HEK293 (cell line): ENCODE measurements around the gene PRPH.

Experiments used
- CTCF ChIA-PET: fragments of 350-600 bp; formaldehyde crosslinking; extraction: SDS; loops from one replicate; lab custom pipeline; 2021; ENCODE audit warnings: antibody characterized with exemption; lab: Yijun Ruan, JAX
- POLR2A ChIA-PET: fragments of 300-600 bp; formaldehyde crosslinking; extraction: SDS; loops from one replicate; lab custom pipeline; 2020; ENCODE audit warnings: antibody characterized with exemption, inconsistent platforms; lab: Yijun Ruan, JAX
- H3K27ac ChIP-seq: fragments of 200-500 bp; sonication (Bioruptor generic); 2 replicates; pipeline ENCODE4 v1.5.1; 2014; ENCODE audit warnings: low read depth, low read length, control low read depth, inconsistent platforms; ENCODE audit errors: extremely low read depth
- H3K36me3 ChIP-seq, 2 experiments: fragments of 200-500 bp in 1 of 2; sonication (Bioruptor generic) in 1 of 2; 1 replicate in 1 of 2; 2 replicates in 1 of 2; pipeline ENCODE4 v1.5.1; 2014 to 2017; ENCODE audit warnings: inconsistent platforms in 2 of 2, low read length in 2 of 2; ENCODE audit not compliant: control insufficient read depth in 2 of 2, insufficient read depth in 1 of 2
- H3K4me1 ChIP-seq: fragments of 200-500 bp; sonication (Bioruptor generic); 2 replicates; pipeline ENCODE4 v1.5.1; 2014; ENCODE audit warnings: mild to moderate bottlenecking, low read length, inconsistent platforms; ENCODE audit not compliant: control insufficient read depth, insufficient read depth
- H3K4me3 ChIP-seq: 2 replicates; pipeline ENCODE4 v1.5.1; 2011; ENCODE audit warnings: low read depth, mild to moderate bottlenecking, control low read depth, low read length, moderate library complexity
- H3K9me3 ChIP-seq: fragments of 200-500 bp; sonication (Bioruptor generic); 2 replicates; pipeline ENCODE4 v1.5.1; 2014; ENCODE audit warnings: low read depth, low read length, inconsistent platforms; ENCODE audit not compliant: control insufficient read depth, insufficient read depth
- EGR2 ChIP-seq: fragments of 450-650 bp; formaldehyde crosslinking; IDR thresholded peaks from 2 replicates; pipeline ENCODE4 v1.5.1; 2016; ENCODE audit warnings: low read depth, missing biosample characterization, missing genetic modification characterization
- FEZF1 ChIP-seq: fragments of 450-650 bp; formaldehyde crosslinking; IDR thresholded peaks from 2 replicates; pipeline ENCODE4 v1.5.1; 2016; ENCODE audit warnings: missing biosample characterization, missing genetic modification characterization
- GLIS2 ChIP-seq: fragments of 450-650 bp; formaldehyde crosslinking; IDR thresholded peaks from 2 replicates; pipeline ENCODE4 v1.5.1; 2016; ENCODE audit warnings: missing biosample characterization, missing genetic modification characterization
- KLF8 ChIP-seq: fragments of 450-650 bp; formaldehyde crosslinking; IDR thresholded peaks from 2 replicates; pipeline ENCODE4 v1.5.1; 2016; ENCODE audit warnings: missing biosample characterization, missing genetic modification characterization
- MZF1 ChIP-seq: fragments of 450-650 bp; formaldehyde crosslinking; IDR thresholded peaks from 2 replicates; pipeline ENCODE4 v1.5.1; 2017; ENCODE audit warnings: missing biosample characterization, missing genetic modification characterization, borderline replicate concordance
- SALL2 ChIP-seq: fragments of 450-650 bp; formaldehyde crosslinking; IDR thresholded peaks from 2 replicates; pipeline ENCODE4 v1.5.0; 2017; ENCODE audit warnings: missing biosample characterization, mild to moderate bottlenecking, missing genetic modification characterization, borderline replicate concordance
- WT1 ChIP-seq: fragments of 450-650 bp; formaldehyde crosslinking; IDR thresholded peaks from 2 replicates; pipeline ENCODE4 v1.5.1; 2016; ENCODE audit warnings: missing biosample characterization, missing genetic modification characterization
- ZBTB1 ChIP-seq: fragments of 450-650 bp; formaldehyde crosslinking; IDR thresholded peaks from 2 replicates; pipeline ENCODE4 v1.5.1; 2016; ENCODE audit warnings: missing biosample characterization, missing genetic modification characterization
- ZFP37 ChIP-seq: fragments of 450-650 bp; formaldehyde crosslinking; IDR thresholded peaks from 2 replicates; pipeline ENCODE4 v1.5.1; 2016; ENCODE audit warnings: missing biosample characterization, missing genetic modification characterization
- ZNF114 ChIP-seq: fragments of 450-650 bp; formaldehyde crosslinking; IDR thresholded peaks from 2 replicates; pipeline ENCODE4 v1.5.0; 2017; ENCODE audit warnings: missing biosample characterization, missing genetic modification characterization
- ZNF121 ChIP-seq: fragments of 450-650 bp; formaldehyde crosslinking; IDR thresholded peaks from 2 replicates; pipeline ENCODE4 v1.5.1; 2016; ENCODE audit warnings: missing biosample characterization, missing genetic modification characterization
- ZNF155 ChIP-seq: fragments of 450-650 bp; formaldehyde crosslinking; IDR thresholded peaks from 2 replicates; pipeline ENCODE4 v1.5.1; 2016; ENCODE audit warnings: missing biosample characterization, missing genetic modification characterization
- ZNF221 ChIP-seq: fragments of 450-650 bp; formaldehyde crosslinking; IDR thresholded peaks from 2 replicates; pipeline ENCODE4 v1.5.1; 2017; ENCODE audit warnings: missing biosample characterization, missing genetic modification characterization, borderline replicate concordance
- ZNF391 ChIP-seq: fragments of 450-650 bp; formaldehyde crosslinking; IDR thresholded peaks from 2 replicates; pipeline ENCODE4 v1.5.1; 2016; ENCODE audit warnings: low read depth, missing biosample characterization, missing genetic modification characterization, borderline replicate concordance
- ZNF394 ChIP-seq: fragments of 450-650 bp; formaldehyde crosslinking; IDR thresholded peaks from 2 replicates; pipeline ENCODE4 v1.5.1; 2016; ENCODE audit warnings: missing biosample characterization, missing genetic modification characterization, mild to moderate bottlenecking, moderate library complexity, borderline replicate concordance
- ZNF423 ChIP-seq: fragments of 450-650 bp; formaldehyde crosslinking; IDR thresholded peaks from 2 replicates; pipeline ENCODE4 v1.5.1; 2016; ENCODE audit warnings: missing biosample characterization, missing genetic modification characterization
- ZNF529 ChIP-seq: fragments of 450-650 bp; formaldehyde crosslinking; IDR thresholded peaks from 2 replicates; pipeline ENCODE4 v1.5.1; 2017; ENCODE audit warnings: missing genetic modification characterization, missing biosample characterization; ENCODE audit not compliant: insufficient replicate concordance
- ZNF530 ChIP-seq: fragments of 450-650 bp; formaldehyde crosslinking; IDR thresholded peaks from 2 replicates; pipeline ENCODE4 v1.5.1; 2016; ENCODE audit warnings: low read depth, missing biosample characterization, missing genetic modification characterization
- ZNF610 ChIP-seq: fragments of 450-650 bp; formaldehyde crosslinking; IDR thresholded peaks from 2 replicates; pipeline ENCODE4 v1.5.1; 2016; ENCODE audit warnings: missing biosample characterization, missing genetic modification characterization, borderline replicate concordance
- ZNF670 ChIP-seq: fragments of 450-650 bp; formaldehyde crosslinking; IDR thresholded peaks from 2 replicates; pipeline ENCODE4 v1.5.1; 2016; ENCODE audit warnings: missing biosample characterization, missing genetic modification characterization, low read depth
- ZNF677 ChIP-seq: fragments of 450-650 bp; IDR thresholded peaks from 2 replicates; pipeline ENCODE4 v1.5.0; 2018; ENCODE audit warnings: missing biosample characterization, mild to moderate bottlenecking, missing genetic modification characterization, moderate library complexity
- ZNF792 ChIP-seq: fragments of 450-650 bp; formaldehyde crosslinking; IDR thresholded peaks from 2 replicates; pipeline ENCODE4 v1.5.1; 2016; ENCODE audit warnings: missing biosample characterization, missing genetic modification characterization
- TF ChIP-seq, protein P1 (sequence below): fragments of 450-650 bp; formaldehyde crosslinking; IDR thresholded peaks from 2 replicates; pipeline ENCODE4 v1.5.1; 2016; ENCODE audit warnings: missing biosample characterization, missing genetic modification characterization
- TF ChIP-seq, protein P2 (sequence below): fragments of 450-650 bp; formaldehyde crosslinking; IDR thresholded peaks from 2 replicates; pipeline ENCODE4 v1.5.1; 2016; ENCODE audit warnings: missing biosample characterization, missing genetic modification characterization
- TF ChIP-seq, protein P3 (sequence below): fragments of 450-650 bp; formaldehyde crosslinking; IDR thresholded peaks from 2 replicates; pipeline ENCODE4 v1.5.1; 2016; ENCODE audit warnings: missing biosample characterization, missing genetic modification characterization
- TF ChIP-seq, protein P4 (sequence below): fragments of 450-650 bp; formaldehyde crosslinking; optimal IDR thresholded peaks from 2 replicates; pipeline ENCODE3; 2016; ENCODE audit warnings: missing biosample characterization, mild to moderate bottlenecking, missing genetic modification characterization
- TF ChIP-seq, protein P5 (sequence below): fragments of 450-650 bp; formaldehyde crosslinking; IDR thresholded peaks from 2 replicates; pipeline ENCODE4 v1.5.1; 2016; ENCODE audit warnings: missing biosample characterization, missing genetic modification characterization
- TF ChIP-seq, protein P6 (sequence below): fragments of 450-650 bp; formaldehyde crosslinking; IDR thresholded peaks from 2 replicates; pipeline ENCODE4 v1.5.1; 2017; ENCODE audit warnings: missing biosample characterization, missing genetic modification characterization

Gene PRPH

DNA sequence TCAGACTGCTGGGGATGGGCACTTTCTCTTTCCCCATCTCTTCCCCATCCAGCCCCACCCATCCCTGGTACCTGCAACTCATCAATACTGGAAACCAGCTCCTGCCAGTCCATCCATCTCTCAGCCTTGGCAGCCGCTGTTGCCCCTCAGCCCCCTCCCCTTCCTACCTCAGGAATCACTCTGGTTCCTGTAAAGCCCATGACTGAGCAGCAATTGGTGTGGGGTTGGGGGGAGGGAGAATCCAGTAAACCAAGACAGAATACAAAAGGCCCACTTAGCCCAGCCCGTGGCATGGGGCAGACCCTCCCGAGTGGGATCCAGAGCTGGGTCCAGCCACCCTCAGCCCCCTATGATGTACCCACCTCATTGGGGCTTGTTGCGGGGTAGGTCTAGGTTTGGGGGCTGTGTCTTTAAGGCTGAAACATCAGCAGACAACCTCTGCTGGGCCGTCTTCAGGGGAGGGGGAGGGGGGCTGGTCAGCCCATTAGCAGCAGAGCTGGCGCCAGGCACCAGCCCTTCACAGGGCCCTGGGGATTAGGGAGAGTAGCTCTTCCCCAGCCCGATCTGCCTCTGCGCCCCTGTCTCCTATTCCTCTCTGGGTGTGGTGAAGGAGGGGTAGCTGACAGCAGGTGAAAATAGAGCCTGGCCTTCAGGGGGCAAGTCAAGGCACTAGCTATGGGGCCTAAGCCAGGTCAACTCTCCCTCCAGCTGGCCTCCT, 702 bp upstream of the PRPH start:
- peaks cover 0 to 9% of the 10 kb centered on the region in 2 experiments; a peak in 1 of 3 replicates for H3K36me3 ChIP-seq
- H3K4me1 ChIP-seq = peaks cover 8% of the 10 kb centered on the region
- CTCF ChIA-PET = interaction anchor here (0.5 to 10.2 kb wide), 17 partner anchors 9 to 263 kb away, joined by 3 to 208 read pairs (median 7); partner anchors contain the start of genes C1QL4, DNAJC22 and TROAP
- peak overlapping the region; percentile 4; the same call in 1 of the 2 replicates for H3K27ac ChIP-seq
- no peaks in the 10 kb centered on the region for H3K9me3 ChIP-seq
- POLR2A ChIA-PET = interaction anchor here (0.6 to 7.6 kb wide), 10 partner anchors 8 to 447 kb away, joined by 3 to 94 read pairs (median 4); partner anchors contain the start of genes SPATS2, TMBIM6 and TROAP
- no peak overlapping the region for H3K4me3 ChIP-seq
- no peak for TF ChIP-seq ZNF792 (tag by site-specific recombination)
- no peak for TF ChIP-seq ZBTB1 (tag by site-specific recombination)
- TF ChIP-seq ZNF394 = peak; percentile 52; the same call in 1 of the 2 replicates
- no peak for TF ChIP-seq KLF8
- TF ChIP-seq WT1 (tag by site-specific recombination) = 0 out of 2 replicates have a peak, but pooled peaks have one; percentile 32
- TF ChIP-seq SALL2 (tag by site-specific recombination) = no peak
- TF ChIP-seq, protein P1, sequence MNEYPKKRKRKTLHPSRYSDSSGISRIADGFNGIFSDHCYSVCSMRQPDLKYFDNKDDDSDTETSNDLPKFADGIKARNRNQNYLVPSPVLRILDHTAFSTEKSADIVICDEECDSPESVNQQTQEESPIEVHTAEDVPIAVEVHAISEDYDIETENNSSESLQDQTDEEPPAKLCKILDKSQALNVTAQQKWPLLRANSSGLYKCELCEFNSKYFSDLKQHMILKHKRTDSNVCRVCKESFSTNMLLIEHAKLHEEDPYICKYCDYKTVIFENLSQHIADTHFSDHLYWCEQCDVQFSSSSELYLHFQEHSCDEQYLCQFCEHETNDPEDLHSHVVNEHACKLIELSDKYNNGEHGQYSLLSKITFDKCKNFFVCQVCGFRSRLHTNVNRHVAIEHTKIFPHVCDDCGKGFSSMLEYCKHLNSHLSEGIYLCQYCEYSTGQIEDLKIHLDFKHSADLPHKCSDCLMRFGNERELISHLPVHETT (tag by site-specific recombination) = no peak
- TF ChIP-seq MZF1 (tag by site-specific recombination) = no peak
- no peak for TF ChIP-seq ZNF529 (tag by site-specific recombination)
- no peak for TF ChIP-seq ZNF155 (tag by site-specific recombination)
- TF ChIP-seq ZFP37 (tag by site-specific recombination) = no peak
- no peak for TF ChIP-seq ZNF530
- TF ChIP-seq GLIS2 (tag by site-specific recombination) = no peak
- TF ChIP-seq ZNF610 (tag by site-specific recombination) = no peak
- TF ChIP-seq ZNF121 (tag by site-specific recombination) = peak; percentile 34; the same call in 1 of the 2 replicates
- TF ChIP-seq FEZF1 (tag by site-specific recombination) = 0 out of 2 replicates have a peak, but pooled peaks have one; percentile 32
- no peak for TF ChIP-seq ZNF677 (tag by site-specific recombination)
- TF ChIP-seq, protein P2, sequence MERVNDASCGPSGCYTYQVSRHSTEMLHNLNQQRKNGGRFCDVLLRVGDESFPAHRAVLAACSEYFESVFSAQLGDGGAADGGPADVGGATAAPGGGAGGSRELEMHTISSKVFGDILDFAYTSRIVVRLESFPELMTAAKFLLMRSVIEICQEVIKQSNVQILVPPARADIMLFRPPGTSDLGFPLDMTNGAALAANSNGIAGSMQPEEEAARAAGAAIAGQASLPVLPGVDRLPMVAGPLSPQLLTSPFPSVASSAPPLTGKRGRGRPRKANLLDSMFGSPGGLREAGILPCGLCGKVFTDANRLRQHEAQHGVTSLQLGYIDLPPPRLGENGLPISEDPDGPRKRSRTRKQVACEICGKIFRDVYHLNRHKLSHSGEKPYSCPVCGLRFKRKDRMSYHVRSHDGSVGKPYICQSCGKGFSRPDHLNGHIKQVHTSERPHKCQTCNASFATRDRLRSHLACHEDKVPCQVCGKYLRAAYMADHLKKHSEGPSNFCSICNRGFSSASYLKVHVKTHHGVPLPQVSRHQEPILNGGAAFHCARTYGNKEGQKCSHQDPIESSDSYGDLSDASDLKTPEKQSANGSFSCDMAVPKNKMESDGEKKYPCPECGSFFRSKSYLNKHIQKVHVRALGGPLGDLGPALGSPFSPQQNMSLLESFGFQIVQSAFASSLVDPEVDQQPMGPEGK (tag by site-specific recombination) = no peak
- TF ChIP-seq, protein P3, sequence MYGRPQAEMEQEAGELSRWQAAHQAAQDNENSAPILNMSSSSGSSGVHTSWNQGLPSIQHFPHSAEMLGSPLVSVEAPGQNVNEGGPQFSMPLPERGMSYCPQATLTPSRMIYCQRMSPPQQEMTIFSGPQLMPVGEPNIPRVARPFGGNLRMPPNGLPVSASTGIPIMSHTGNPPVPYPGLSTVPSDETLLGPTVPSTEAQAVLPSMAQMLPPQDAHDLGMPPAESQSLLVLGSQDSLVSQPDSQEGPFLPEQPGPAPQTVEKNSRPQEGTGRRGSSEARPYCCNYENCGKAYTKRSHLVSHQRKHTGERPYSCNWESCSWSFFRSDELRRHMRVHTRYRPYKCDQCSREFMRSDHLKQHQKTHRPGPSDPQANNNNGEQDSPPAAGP (tag by site-specific recombination) = peak; percentile 97
- TF ChIP-seq, protein P4, sequence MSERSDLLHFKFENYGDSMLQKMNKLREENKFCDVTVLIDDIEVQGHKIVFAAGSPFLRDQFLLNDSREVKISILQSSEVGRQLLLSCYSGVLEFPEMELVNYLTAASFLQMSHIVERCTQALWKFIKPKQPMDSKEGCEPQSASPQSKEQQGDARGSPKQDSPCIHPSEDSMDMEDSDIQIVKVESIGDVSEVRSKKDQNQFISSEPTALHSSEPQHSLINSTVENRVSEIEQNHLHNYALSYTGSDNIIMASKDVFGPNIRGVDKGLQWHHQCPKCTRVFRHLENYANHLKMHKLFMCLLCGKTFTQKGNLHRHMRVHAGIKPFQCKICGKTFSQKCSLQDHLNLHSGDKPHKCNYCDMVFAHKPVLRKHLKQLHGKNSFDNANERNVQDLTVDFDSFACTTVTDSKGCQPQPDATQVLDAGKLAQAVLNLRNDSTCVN = no peak
- TF ChIP-seq, protein P5, sequence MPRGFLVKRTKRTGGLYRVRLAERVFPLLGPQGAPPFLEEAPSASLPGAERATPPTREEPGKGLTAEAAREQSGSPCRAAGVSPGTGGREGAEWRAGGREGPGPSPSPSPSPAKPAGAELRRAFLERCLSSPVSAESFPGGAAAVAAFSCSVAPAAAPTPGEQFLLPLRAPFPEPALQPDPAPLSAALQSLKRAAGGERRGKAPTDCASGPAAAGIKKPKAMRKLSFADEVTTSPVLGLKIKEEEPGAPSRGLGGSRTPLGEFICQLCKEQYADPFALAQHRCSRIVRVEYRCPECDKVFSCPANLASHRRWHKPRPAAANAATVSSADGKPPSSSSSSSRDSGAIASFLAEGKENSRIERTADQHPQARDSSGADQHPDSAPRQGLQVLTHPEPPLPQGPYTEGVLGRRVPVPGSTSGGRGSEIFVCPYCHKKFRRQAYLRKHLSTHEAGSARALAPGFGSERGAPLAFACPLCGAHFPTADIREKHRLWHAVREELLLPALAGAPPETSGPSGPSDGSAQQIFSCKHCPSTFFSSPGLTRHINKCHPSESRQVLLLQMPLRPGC (tag by site-specific recombination) = no peak
- no peak for TF ChIP-seq ZNF114 (tag by site-specific recombination)
- no peak for TF ChIP-seq ZNF221 (tag by site-specific recombination)
- TF ChIP-seq ZNF423 (tag by site-specific recombination) = 0 out of 2 replicates have a peak, but pooled peaks have one; percentile 67
- no peak for TF ChIP-seq EGR2 (tag by site-specific recombination)
- TF ChIP-seq ZNF391 (tag by site-specific recombination) = no peak
- TF ChIP-seq, protein P6, sequence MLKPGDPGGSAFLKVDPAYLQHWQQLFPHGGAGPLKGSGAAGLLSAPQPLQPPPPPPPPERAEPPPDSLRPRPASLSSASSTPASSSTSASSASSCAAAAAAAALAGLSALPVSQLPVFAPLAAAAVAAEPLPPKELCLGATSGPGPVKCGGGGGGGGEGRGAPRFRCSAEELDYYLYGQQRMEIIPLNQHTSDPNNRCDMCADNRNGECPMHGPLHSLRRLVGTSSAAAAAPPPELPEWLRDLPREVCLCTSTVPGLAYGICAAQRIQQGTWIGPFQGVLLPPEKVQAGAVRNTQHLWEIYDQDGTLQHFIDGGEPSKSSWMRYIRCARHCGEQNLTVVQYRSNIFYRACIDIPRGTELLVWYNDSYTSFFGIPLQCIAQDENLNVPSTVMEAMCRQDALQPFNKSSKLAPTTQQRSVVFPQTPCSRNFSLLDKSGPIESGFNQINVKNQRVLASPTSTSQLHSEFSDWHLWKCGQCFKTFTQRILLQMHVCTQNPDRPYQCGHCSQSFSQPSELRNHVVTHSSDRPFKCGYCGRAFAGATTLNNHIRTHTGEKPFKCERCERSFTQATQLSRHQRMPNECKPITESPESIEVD = no peak
- no peak for TF ChIP-seq ZNF670 (tag by site-specific recombination)
